Ureter (tissue), 1 donor: Measurements from ENCODE around the gene APIP. TPM values are rescaled to one million over a fixed set of nuclear protein-coding genes. Genes with fewer than 3 reads are reported as not detected.

Source experiments
- DNase-seq: peaks from one replicate; pipeline ENCODE4 v3.0.0-alpha.2; 2020; ENCODE audit warnings: low spot score
- total RNA-seq: library from RNA; stranded (reverse); gene quantifications from one replicate; pipeline ENCODE4 v1.2.4, GENCODE V29; 2023
- donor health status: DM: yes; HTN: yes; CAD: no.

The APIP gene
- total RNA-seq, 1 donor from 2014 or later = 34.3 TPM

- DNase-seq = no peak
Measured at GRCh38 chr11:34887260-34887659, 28.9 kb downstream of the APIP start.

GRCh38 chr11:34886609-34887008, 29.6 kb downstream of the APIP start:
- no peak for DNase-seq

GRCh38 chr11:34881900-34882299, 34.3 kb downstream of the APIP start:
- no peak for DNase-seq

- no peak for DNase-seq
Measured at GRCh38 chr11:34877375-34877975, 38.7 kb downstream of the APIP start.

- no peak for DNase-seq
Measured at GRCh38 chr11:34874202-34874601, 42.0 kb downstream of the APIP start.

- no peak for DNase-seq
Measured at GRCh38 chr11:34870548-34871196, 45.5 kb downstream of the APIP start.

- DNase-seq = no peak
Measured at GRCh38 chr11:34869425-34869824, 46.8 kb downstream of the APIP start.

GRCh38 chr11:34866375-34866774, 49.8 kb downstream of the APIP start:
- DNase-seq = no peak

GRCh38 chr11:34865261-34865660, 50.9 kb downstream of the APIP start:
- no peak for DNase-seq

GRCh38 chr11:34864424-34864823, 51.8 kb downstream of the APIP start:
- no peak for DNase-seq

GRCh38 chr11:34863048-34863447, 53.1 kb downstream of the APIP start:
- no peak for DNase-seq

- DNase-seq = no peak
Measured at GRCh38 chr11:34860518-34860917, 55.7 kb downstream of the APIP start.

GRCh38 chr11:34860034-34860433, 56.1 kb downstream of the APIP start:
- no peak for DNase-seq

GRCh38 chr11:34859496-34859895, 56.7 kb downstream of the APIP start:
- DNase-seq = no peak

- no peak for DNase-seq
Measured at GRCh38 chr11:34857463-34857862, 58.7 kb downstream of the APIP start.

- no peak for DNase-seq
Measured at GRCh38 chr11:34856251-34856650, 59.9 kb downstream of the APIP start.

- no peak for DNase-seq
Measured at GRCh38 chr11:34855754-34856095, 60.5 kb downstream of the APIP start.

- no peak for DNase-seq
Measured at GRCh38 chr11:34855021-34855753, 61.0 kb downstream of the APIP start.

GRCh38 chr11:34851916-34852315, 64.3 kb downstream of the APIP start:
- no peak for DNase-seq

GRCh38 chr11:34850334-34850733, 65.8 kb downstream of the APIP start:
- no peak for DNase-seq

GRCh38 chr11:34846467-34846866, 69.7 kb downstream of the APIP start:
- DNase-seq = no peak

- no peak for DNase-seq
Measured at GRCh38 chr11:34844463-34845112, 71.6 kb downstream of the APIP start.

GRCh38 chr11:34843271-34843670, 72.9 kb downstream of the APIP start:
- no peak for DNase-seq
